Endodermal cell (in vitro differentiated cells): ENCODE measurements around the gene CDC25B. TPM values are rescaled to one million over a fixed set of nuclear protein-coding genes. Genes with fewer than 3 reads are reported as not detected.
A peak's percentile ranks its signal among the peaks of the same experiment; 100 is the strongest.

Source experiments
- DNase-seq: peaks from one replicate; pipeline ENCODE4 v3.0.0-alpha.2; 2017
- H3K27ac ChIP-seq: 2 replicates; pipeline ENCODE4 v1.5.1; 2013; ENCODE audit warnings: mild to moderate bottlenecking, low read depth, low read length, moderate library complexity
- H3K27me3 ChIP-seq: 2 replicates; pipeline ENCODE4 v1.6.1; 2013; ENCODE audit warnings: mild to moderate bottlenecking, low read length, moderate library complexity; ENCODE audit not compliant: insufficient read depth, control insufficient read depth, poor library complexity, severe bottlenecking
- H3K36me3 ChIP-seq: 2 replicates; pipeline ENCODE4 v1.7.0; 2013; ENCODE audit warnings: mild to moderate bottlenecking, low read length, moderate library complexity; ENCODE audit not compliant: control insufficient read depth, insufficient read depth
- H3K4me1 ChIP-seq: one replicate; pipeline ENCODE4 v1.7.0; 2013; ENCODE audit warnings: low read length; ENCODE audit not compliant: control insufficient read depth, insufficient read depth
- H3K4me3 ChIP-seq: 2 replicates; pipeline ENCODE4 v1.5.1; 2013; ENCODE audit warnings: mild to moderate bottlenecking, low read length, moderate library complexity
- H3K9ac ChIP-seq: 2 replicates; pipeline ENCODE4 v1.6.1; 2013; ENCODE audit warnings: mild to moderate bottlenecking, low read length, moderate library complexity; ENCODE audit not compliant: poor library complexity, severe bottlenecking; ENCODE audit errors: extremely low read depth
- H3K9me3 ChIP-seq: 2 replicates; pipeline ENCODE4 v1.6.1; 2013; ENCODE audit warnings: mild to moderate bottlenecking, low read length, moderate library complexity; ENCODE audit not compliant: control insufficient read depth
- H3K27ac Mint-ChIP-seq: 2 replicates; pipeline ENCODE4 v1.8.0; 2020; ENCODE audit warnings: mixed read lengths
- H3K27me3 Mint-ChIP-seq: 2 replicates; pipeline ENCODE4 v1.8.0; 2021; ENCODE audit warnings: mild to moderate bottlenecking, mixed read lengths; ENCODE audit not compliant: insufficient read depth
- H3K36me3 Mint-ChIP-seq: 2 replicates; pipeline ENCODE4 v1.8.0; 2020; ENCODE audit warnings: low read depth, mixed read lengths
- H3K4me1 Mint-ChIP-seq: 2 replicates; pipeline ENCODE4 v1.8.0; 2020; ENCODE audit warnings: mixed read lengths
- H3K4me3 Mint-ChIP-seq: 2 replicates; pipeline ENCODE4 v1.8.0; 2020; ENCODE audit warnings: mild to moderate bottlenecking, moderate library complexity, mixed read lengths
- H3K9me3 Mint-ChIP-seq: 2 replicates; pipeline ENCODE4 v1.8.0; 2020; ENCODE audit warnings: mild to moderate bottlenecking, mixed read lengths
- WGBS, 2 experiments: methylation state at CpG; one replicate each; pipeline versions ENCODE4 v1.1.5 to v1.1.7; 2013; ENCODE audit warnings: missing lambda C conversion rate in 2 of 2, mixed read lengths in 1 of 2; ENCODE audit not compliant: insufficient coverage in 1 of 2, insufficient read length in 1 of 2; 5-methylcytosine and 5-hydroxymethylcytosine counted together
- total RNA-seq, 2 donors: library from RNA; stranded (reverse); fragmentation: NEBNext Ultra II Directional in 1 of 2; extraction: Animal tissue kit (Norgen Biotek cat#: 25700) in 1 of 2; gene quantifications; 2 replicates in 1 of 2; 3 replicates in 1 of 2; pipeline ENCODE4 v1.2.1, GENCODE V29; 2021
- TF ChIP-seq, protein P1 (sequence below): fragments of 200-600 bp; sonication (generic); conservative IDR thresholded peaks from 2 replicates; pipeline ENCODE4 v1.5.0; 2021; ENCODE audit warnings: antibody characterized with exemption, mild to moderate bottlenecking

CDC25B gene
- total RNA-seq, 2 donors from 2014 or later: 25.7 to 33.6 TPM

DNA sequence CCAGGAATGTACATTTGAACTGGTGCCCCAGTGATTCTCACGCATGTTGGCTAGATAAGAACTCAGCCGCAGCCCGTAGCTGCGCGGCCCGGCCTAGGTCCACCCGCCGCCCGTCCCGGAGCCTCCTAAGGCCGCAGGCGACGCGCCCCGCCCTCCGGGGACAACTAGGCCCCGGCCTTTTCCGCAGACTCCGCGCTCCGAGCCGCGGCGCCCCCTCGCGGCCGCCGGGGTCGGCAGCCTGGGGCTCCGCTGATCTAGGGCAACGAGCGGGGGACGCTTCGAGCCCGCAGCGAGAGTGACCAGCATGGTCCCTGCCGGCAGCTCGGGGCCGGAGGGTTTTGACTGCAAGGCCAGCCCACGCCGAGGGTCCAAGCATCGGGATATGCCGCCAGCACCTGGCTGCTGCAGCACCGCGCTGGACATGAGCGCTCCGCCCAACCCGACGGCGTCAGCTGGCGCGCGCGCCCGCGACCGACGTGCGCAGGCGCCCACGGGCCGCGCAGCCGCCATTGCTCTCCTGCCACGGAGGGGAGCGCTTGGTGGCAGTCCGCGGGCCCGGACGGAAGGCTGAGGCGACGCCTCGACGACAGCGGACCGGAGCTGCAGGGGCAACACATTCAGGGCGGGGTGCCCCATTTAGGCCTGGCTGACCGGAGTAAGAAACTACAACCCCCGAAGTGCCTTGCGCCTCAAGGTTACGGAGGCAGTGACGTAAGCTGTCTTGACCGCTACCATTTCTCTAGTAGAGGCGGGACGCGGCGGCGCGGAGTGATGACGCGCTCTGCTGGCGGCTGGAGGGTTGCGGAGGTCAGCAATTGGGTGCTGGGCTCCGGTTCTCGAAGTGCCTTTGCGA lies 24.2 kb downstream of the CDC25B start, which contains the start of gene AP5S1:
Gene AP5S1, plus strand, starts transcription at position 500 of the 853 bp plus-strand sequence. CDS start 1,571 bp downstream, outside the sequence.
- Mint-ChIP-seq H3K4me1 (peaks cover 2% of the 10 kb centered on the region), H3K36me3 (peaks cover 4% of the 10 kb centered on the region)

DNA sequence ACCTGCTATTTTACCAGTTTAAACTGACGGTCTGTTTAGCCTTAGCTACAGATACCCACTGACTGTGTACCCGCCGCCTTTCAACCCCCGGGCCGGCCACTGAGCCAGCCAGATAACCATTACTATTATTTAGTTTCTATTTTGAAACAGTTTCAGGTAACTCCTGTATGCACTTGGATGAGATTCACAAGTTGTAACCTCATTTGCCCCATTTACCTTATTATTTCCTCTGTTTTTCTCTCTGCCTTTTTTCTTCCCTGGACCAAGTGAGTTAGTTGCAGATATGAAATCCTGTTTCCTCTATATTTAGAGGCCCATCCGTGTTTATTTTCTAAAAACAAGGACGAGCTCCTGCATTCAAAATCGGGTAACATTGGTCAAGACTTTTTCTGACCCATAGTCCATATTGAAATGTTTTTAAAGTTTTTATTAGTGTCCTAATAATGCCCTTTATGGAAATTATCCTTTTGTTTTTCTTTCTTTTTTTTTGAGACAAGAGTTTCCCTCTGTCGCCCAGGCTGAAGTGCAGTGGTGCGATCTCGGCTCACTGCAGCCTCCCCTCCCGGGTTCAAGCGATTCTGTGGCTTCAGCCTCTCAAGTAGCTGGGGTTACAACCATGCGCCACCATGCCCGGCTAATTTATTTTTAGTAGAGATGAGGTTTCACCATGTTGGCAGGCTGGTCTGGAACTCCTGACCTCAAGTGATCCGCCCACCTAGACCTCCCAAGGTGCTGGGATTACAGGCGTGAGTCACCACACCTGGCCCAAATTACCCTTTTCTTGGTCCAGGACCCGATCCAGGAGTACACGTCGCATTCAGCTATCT lies 25.0 kb downstream of the CDC25B start:
- H3K9me3 Mint-ChIP-seq: no peaks in the 10 kb centered on the region
- peaks cover 5% of the 10 kb centered on the region for H3K4me1 Mint-ChIP-seq
- TF ChIP-seq, protein P1, sequence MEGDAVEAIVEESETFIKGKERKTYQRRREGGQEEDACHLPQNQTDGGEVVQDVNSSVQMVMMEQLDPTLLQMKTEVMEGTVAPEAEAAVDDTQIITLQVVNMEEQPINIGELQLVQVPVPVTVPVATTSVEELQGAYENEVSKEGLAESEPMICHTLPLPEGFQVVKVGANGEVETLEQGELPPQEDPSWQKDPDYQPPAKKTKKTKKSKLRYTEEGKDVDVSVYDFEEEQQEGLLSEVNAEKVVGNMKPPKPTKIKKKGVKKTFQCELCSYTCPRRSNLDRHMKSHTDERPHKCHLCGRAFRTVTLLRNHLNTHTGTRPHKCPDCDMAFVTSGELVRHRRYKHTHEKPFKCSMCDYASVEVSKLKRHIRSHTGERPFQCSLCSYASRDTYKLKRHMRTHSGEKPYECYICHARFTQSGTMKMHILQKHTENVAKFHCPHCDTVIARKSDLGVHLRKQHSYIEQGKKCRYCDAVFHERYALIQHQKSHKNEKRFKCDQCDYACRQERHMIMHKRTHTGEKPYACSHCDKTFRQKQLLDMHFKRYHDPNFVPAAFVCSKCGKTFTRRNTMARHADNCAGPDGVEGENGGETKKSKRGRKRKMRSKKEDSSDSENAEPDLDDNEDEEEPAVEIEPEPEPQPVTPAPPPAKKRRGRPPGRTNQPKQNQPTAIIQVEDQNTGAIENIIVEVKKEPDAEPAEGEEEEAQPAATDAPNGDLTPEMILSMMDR: no peak
- H3K4me3 Mint-ChIP-seq: peak overlapping the region; percentile 78
- no peaks in the 10 kb centered on the region for H3K9me3 ChIP-seq
- H3K27me3 Mint-ChIP-seq: peaks cover 5% of the 10 kb centered on the region
- H3K4me1 ChIP-seq: peaks cover 4% of the 10 kb centered on the region
- no peaks in the 10 kb centered on the region for H3K27me3 ChIP-seq
- no peak for DNase-seq
- peak overlapping the region; percentile 94 for H3K27ac Mint-ChIP-seq
- 62 to 73% methylated on average over 12 to 20 of the region's 20 CpGs for WGBS, 2 experiments
- H3K27ac ChIP-seq: peak overlapping the region; percentile 97
- H3K9ac ChIP-seq: peak overlapping the region; percentile 97
- H3K4me3 ChIP-seq: peak overlapping the region; percentile 91
- peaks cover 14% of the 10 kb centered on the region for H3K36me3 ChIP-seq
- H3K36me3 Mint-ChIP-seq: peaks cover 4% of the 10 kb centered on the region

More for the DNA sequence above, 24.2 kb downstream of the CDC25B start, which contains the start of gene AP5S1:
- Histone ChIP-seq H3K9me3 (no peaks in the 10 kb centered on the region), H3K9ac (peak within 1 kb of the TSS; percentile 97), H3K27me3 (no peaks in the 10 kb centered on the region), H3K36me3 (peaks cover 11% of the 10 kb centered on the region), H3K4me1 (peaks cover 4% of the 10 kb centered on the region), H3K4me3 (peak within 1 kb of the TSS; percentile 91), H3K27ac (peak within 1 kb of the TSS; percentile 97)
- peak; percentile 99 for DNase-seq
- 0 to 1% methylated on average over 44 to 96 of the region's 96 CpGs for WGBS, 2 experiments
- H3K27me3 Mint-ChIP-seq: peaks cover 8% of the 10 kb centered on the region
- H3K4me3 Mint-ChIP-seq: peak within 1 kb of the TSS; percentile 78
- H3K27ac Mint-ChIP-seq: peak within 1 kb of the TSS; percentile 94
- TF ChIP-seq, protein P1: peak; percentile 99
- no peaks in the 10 kb centered on the region for H3K9me3 Mint-ChIP-seq

DNA sequence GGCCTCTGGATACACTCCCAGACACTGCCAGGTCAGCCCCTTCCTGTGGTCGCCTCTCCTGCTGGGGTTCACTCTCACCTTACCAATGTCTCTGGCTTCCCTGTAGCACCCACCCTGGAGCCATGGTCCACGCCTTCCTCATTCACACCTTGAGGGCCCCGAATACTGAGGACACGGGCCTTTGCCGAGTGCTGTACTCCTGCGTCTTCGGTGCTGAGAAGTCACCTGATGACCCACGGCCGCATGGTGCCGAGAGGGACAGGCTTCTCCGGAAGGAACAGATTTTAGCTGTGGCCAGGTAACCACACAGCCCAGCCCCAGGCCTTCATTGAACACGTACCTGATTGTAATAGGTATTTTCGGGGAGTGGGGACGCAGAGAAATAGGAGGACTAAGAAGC lies 25.9 kb downstream of the CDC25B start:
- peaks cover 16% of the 10 kb centered on the region for H3K36me3 ChIP-seq
- TF ChIP-seq, protein P1: no peak
- Mint-ChIP-seq H3K9me3 (no peaks in the 10 kb centered on the region), H3K4me3 (peak overlapping the region; percentile 78), H3K36me3 (peaks cover 12% of the 10 kb centered on the region), H3K27ac (peak overlapping the region; percentile 94), H3K27me3 (no peaks in the 10 kb centered on the region), H3K4me1 (peaks cover 5% of the 10 kb centered on the region)
- WGBS, 2 experiments: 84 to 92% methylated on average over 13 to 14 of the region's 14 CpGs
- no peak overlapping the region for H3K27ac ChIP-seq
- no peak for DNase-seq
- no peak overlapping the region for H3K4me3 ChIP-seq
- H3K27me3 ChIP-seq: no peaks in the 10 kb centered on the region
- peaks cover 4% of the 10 kb centered on the region for H3K4me1 ChIP-seq
- no peak overlapping the region for H3K9ac ChIP-seq
- no peaks in the 10 kb centered on the region for H3K9me3 ChIP-seq
